SU-DHL-6 (cell line): ENCODE data around the gene C15orf61.

Experiments used
- H2AFZ ChIP-seq: fragments of 200-600 bp; sonication (generic); 2 replicates; pipeline ENCODE4 v1.6.1; 2014; ENCODE audit warnings: low read depth, mild to moderate bottlenecking, moderate library complexity, mixed read lengths, antibody characterized with exemption, low read length; ENCODE audit not compliant: severe bottlenecking
- H3F3A ChIP-seq: fragments of 200-600 bp; shearing (Covaris generic); 2 replicates; pipeline ENCODE4 v1.6.0; 2016; ENCODE audit warnings: antibody characterized with exemption, mild to moderate bottlenecking; ENCODE audit not compliant: insufficient read depth
- H3K27ac ChIP-seq: fragments of 200-600 bp; sonication (generic); 2 replicates; pipeline ENCODE4 v1.5.1; 2016; ENCODE audit warnings: low read depth, mild to moderate bottlenecking, low read length, moderate library complexity, mixed read lengths
- H3K27me3 ChIP-seq: fragments of 200-600 bp; sonication (generic), shearing (Covaris generic); 2 replicates; pipeline ENCODE4 v1.6.0; 2014; ENCODE audit warnings: mild to moderate bottlenecking, low read length
- H3K36me3 ChIP-seq: fragments of 200-600 bp; sonication (generic); 2 replicates; pipeline ENCODE4 v1.6.1; 2014; ENCODE audit warnings: mild to moderate bottlenecking, low read length, mixed read lengths
- H3K4me2 ChIP-seq: fragments of 300-600, 200-600 bp; shearing (Covaris generic), sonication (generic); 2 replicates; pipeline ENCODE4 v1.6.0; 2014; ENCODE audit warnings: low read length, low read depth, mild to moderate bottlenecking; ENCODE audit not compliant: poor library complexity, severe bottlenecking
- H3K4me3 ChIP-seq: fragments of 200-600 bp; sonication (generic); 2 replicates; pipeline ENCODE4 v1.5.1; 2014; ENCODE audit warnings: antibody characterized with exemption, low read length, mild to moderate bottlenecking, mixed read lengths; ENCODE audit not compliant: insufficient read depth, poor library complexity, severe bottlenecking
- H3K79me2 ChIP-seq: fragments of 200-600 bp; sonication (generic); 2 replicates; pipeline ENCODE4 v1.6.1; 2014; ENCODE audit warnings: mild to moderate bottlenecking, low read length, moderate library complexity; ENCODE audit not compliant: insufficient read depth
- H3K9ac ChIP-seq: fragments of 200-600 bp; sonication (generic); 2 replicates; pipeline ENCODE4 v1.7.0; 2014; ENCODE audit warnings: mild to moderate bottlenecking, low read length
- H3K9me2 ChIP-seq: fragments of 200-600 bp; sonication (generic); replicated peaks from 2 replicates; pipeline ENCODE4 v1.6.1; 2014; ENCODE audit warnings: low read length; ENCODE audit not compliant: insufficient read depth
- H3K9me3 ChIP-seq: fragments of 200-600 bp; sonication (generic); 2 replicates; pipeline ENCODE4 v1.6.1; 2014; ENCODE audit warnings: low read length, mixed read lengths; ENCODE audit not compliant: insufficient read depth
- H4K20me1 ChIP-seq: fragments of 200-600 bp; sonication (generic); 2 replicates; pipeline ENCODE4 v1.6.1; 2014; ENCODE audit warnings: low read depth, mild to moderate bottlenecking, antibody characterized with exemption, low read length, moderate library complexity, mixed read lengths
- CTCF ChIP-seq: fragments of 200-600 bp; sonication (generic); IDR thresholded peaks from one replicate; pipeline ENCODE4 v1.5.1; 2017; ENCODE audit warnings: antibody characterized with exemption, mild to moderate bottlenecking, low read length, moderate library complexity; ENCODE audit not compliant: insufficient read depth, poor library complexity, severe bottlenecking
- EZH2phosphoT487 ChIP-seq: fragments of 200-600 bp; sonication (generic), shearing (Covaris generic); conservative IDR thresholded peaks from 2 replicates; pipeline ENCODE4 v1.6.1; 2018; ENCODE audit warnings: mild to moderate bottlenecking, antibody characterized with exemption, low read length, moderate library complexity, mixed read lengths

C15orf61 gene

GRCh38 chr15:67564021-67564967 lies 43.4 kb downstream of the C15orf61 start:
- Histone ChIP-seq H3K79me2 (no peaks in the 10 kb centered on the region), H3K9ac (no peak overlapping the region), H3K27me3 (no peaks in the 10 kb centered on the region), H3F3A (no peaks in the 10 kb centered on the region), H3K4me2 (no peak overlapping the region), H2AFZ (no peak overlapping the region), H3K36me3 (no peaks in the 10 kb centered on the region), H4K20me1 (no peaks in the 10 kb centered on the region), H3K9me2 (no peaks in the 10 kb centered on the region), H3K27ac (no peak overlapping the region), H3K4me3 (no peak overlapping the region), H3K9me3 (no peaks in the 10 kb centered on the region)
- TF ChIP-seq EZH2phosphoT487 = no peak
- TF ChIP-seq CTCF = no peak

- no peak overlapping the region for H3K4me2 ChIP-seq
- no peak overlapping the region for H3K9ac ChIP-seq
- H3K27me3 ChIP-seq = no peaks in the 10 kb centered on the region
- H3K36me3 ChIP-seq = no peaks in the 10 kb centered on the region
- H3K4me3 ChIP-seq = no peak overlapping the region
- H3K9me3 ChIP-seq = no peaks in the 10 kb centered on the region
- H3F3A ChIP-seq = no peaks in the 10 kb centered on the region
- no peaks in the 10 kb centered on the region for H3K79me2 ChIP-seq
- H3K9me2 ChIP-seq = no peaks in the 10 kb centered on the region
- no peaks in the 10 kb centered on the region for H4K20me1 ChIP-seq
- TF ChIP-seq CTCF (no peak), EZH2phosphoT487 (no peak)
- H3K27ac ChIP-seq = no peak overlapping the region
- H2AFZ ChIP-seq = no peak overlapping the region
These were observed 44.0 kb downstream of the C15orf61 start for GRCh38 chr15:67564968-67565345.

GRCh38 chr15:67569668-67570067 lies 48.7 kb downstream of the C15orf61 start:
- no peaks in the 10 kb centered on the region for H4K20me1 ChIP-seq
- H3K36me3 ChIP-seq = no peaks in the 10 kb centered on the region
- TF ChIP-seq EZH2phosphoT487 (no peak), CTCF (no peak)
- no peak overlapping the region for H2AFZ ChIP-seq
- H3K9ac ChIP-seq = no peak overlapping the region
- no peaks in the 10 kb centered on the region for H3K79me2 ChIP-seq
- no peaks in the 10 kb centered on the region for H3K9me2 ChIP-seq
- no peaks in the 10 kb centered on the region for H3F3A ChIP-seq
- H3K4me3 ChIP-seq = no peak overlapping the region
- H3K27ac ChIP-seq = no peak overlapping the region
- H3K4me2 ChIP-seq = no peak overlapping the region
- H3K9me3 ChIP-seq = no peaks in the 10 kb centered on the region
- H3K27me3 ChIP-seq = no peaks in the 10 kb centered on the region
